Liver (tissue), 9 donors: ENCODE results near the gene MGRN1. TPM values are rescaled to one million over a fixed set of nuclear protein-coding genes. Genes with fewer than 3 reads are reported as not detected.

Experiments
- DNase-seq: peaks from one replicate; pipeline ENCODE4 v3.0.0-alpha.2; 2017; ENCODE audit warnings: low spot score
- H3K27ac ChIP-seq, 2 donors: one replicate each; pipeline ENCODE4 v1.7.0; 2013; ENCODE audit warnings: inconsistent platforms in 2 of 2, low read length in 2 of 2, control low read depth in 1 of 2, low read depth in 1 of 2, mild to moderate bottlenecking in 1 of 2
- H3K27me3 ChIP-seq, 4 donors: one replicate each; pipeline versions ENCODE4 v1.6.1 to v1.7.0; 2013; ENCODE audit warnings: low read length in 3 of 4, inconsistent platforms in 1 of 4, mild to moderate bottlenecking in 1 of 4, moderate library complexity in 1 of 4; ENCODE audit not compliant: control insufficient read depth in 4 of 4, insufficient read depth in 4 of 4
- H3K36me3 ChIP-seq, 4 donors: one replicate each; pipeline versions ENCODE4 v1.6.1 to v1.7.0; 2013; ENCODE audit warnings: low read length in 3 of 4, mild to moderate bottlenecking in 3 of 4, low read depth in 1 of 4, moderate library complexity in 1 of 4; ENCODE audit not compliant: control insufficient read depth in 4 of 4, insufficient read depth in 3 of 4
- H3K4me1 ChIP-seq, 4 donors: one replicate each; pipeline versions ENCODE4 v1.6.1 to v1.7.0; 2013; ENCODE audit warnings: low read length in 3 of 4, mild to moderate bottlenecking in 3 of 4, moderate library complexity in 1 of 4; ENCODE audit not compliant: control insufficient read depth in 4 of 4, insufficient read depth in 4 of 4
- H3K4me3 ChIP-seq, 3 donors: one replicate each; pipeline versions ENCODE4 v1.6.1 to v1.7.0; 2013; ENCODE audit warnings: low read length in 3 of 3, control low read depth in 1 of 3, low read depth in 1 of 3, mild to moderate bottlenecking in 1 of 3
- H3K9ac ChIP-seq, 2 donors: one replicate each; pipeline ENCODE4 v1.7.0; 2013; ENCODE audit warnings: low read length in 2 of 2, mild to moderate bottlenecking in 2 of 2, moderate library complexity in 2 of 2, control low read depth in 1 of 2, low read depth in 1 of 2
- H3K9me3 ChIP-seq, 4 donors: one replicate each; pipeline versions ENCODE4 v1.6.1 to v1.7.0; 2013; ENCODE audit warnings: low read length in 3 of 4; ENCODE audit not compliant: control insufficient read depth in 4 of 4
- ATF3 ChIP-seq: IDR thresholded peaks from 2 replicates; pipeline ENCODE4 v1.6.1; 2016; ENCODE audit warnings: antibody characterized with exemption
- EGR1 ChIP-seq, 2 donors: IDR thresholded peaks; 2 replicates each; pipeline ENCODE4 v1.6.1; 2016 to 2018; ENCODE audit warnings: antibody characterized with exemption in 2 of 2, low read depth in 2 of 2
- FOXA1 ChIP-seq: IDR thresholded peaks from 2 replicates; pipeline ENCODE4 v1.6.1; 2016; ENCODE audit warnings: antibody characterized with exemption
- GABPA ChIP-seq, 2 donors: IDR thresholded peaks in 1 of 2; conservative IDR thresholded peaks in 1 of 2; 2 replicates each; pipeline ENCODE4 v1.6.1; 2016; ENCODE audit warnings: antibody characterized with exemption in 2 of 2, mild to moderate bottlenecking in 1 of 2, moderate library complexity in 1 of 2
- HNF4A ChIP-seq, 2 donors: conservative IDR thresholded peaks; 2 replicates each; pipeline ENCODE4 v1.6.1; 2016; ENCODE audit warnings: antibody characterized with exemption in 2 of 2, mild to moderate bottlenecking in 2 of 2
- HNF4G ChIP-seq: IDR thresholded peaks from 2 replicates; pipeline ENCODE4 v1.6.1; 2016; ENCODE audit warnings: antibody characterized with exemption
- JUND ChIP-seq, 2 donors: IDR thresholded peaks; 2 replicates each; pipeline ENCODE4 v1.6.1; 2016; ENCODE audit warnings: antibody characterized with exemption in 2 of 2
- MAX ChIP-seq: IDR thresholded peaks from 2 replicates; pipeline ENCODE4 v1.6.1; 2016; ENCODE audit warnings: antibody characterized with exemption
- NR2F2 ChIP-seq: IDR thresholded peaks from 2 replicates; pipeline ENCODE4 v1.6.1; 2016; ENCODE audit warnings: antibody characterized with exemption
- RAD21 ChIP-seq, 2 donors: IDR thresholded peaks; 2 replicates each; pipeline ENCODE4 v1.6.1; 2016; ENCODE audit warnings: antibody characterized with exemption in 2 of 2, mild to moderate bottlenecking in 2 of 2
- RXRA ChIP-seq, 2 donors: IDR thresholded peaks; 2 replicates each; pipeline ENCODE4 v1.6.1; 2017 to 2018; ENCODE audit warnings: antibody characterized with exemption in 2 of 2, mild to moderate bottlenecking in 1 of 2
- SP1 ChIP-seq: IDR thresholded peaks from 2 replicates; pipeline ENCODE4 v1.6.1; 2018; ENCODE audit warnings: antibody characterized with exemption, mild to moderate bottlenecking
- YY1 ChIP-seq: IDR thresholded peaks from 2 replicates; pipeline ENCODE4 v1.6.1; 2016; ENCODE audit warnings: antibody characterized with exemption, mild to moderate bottlenecking
- ZBTB33 ChIP-seq: IDR thresholded peaks from 2 replicates; pipeline ENCODE4 v1.6.1; 2016; ENCODE audit warnings: antibody characterized with exemption
- WGBS: extraction: QIAGEN DNeasy Blood & Tissue Kit; methylation state at CpG from one replicate; pipeline ENCODE4 v1.1.7; 2013; 5-methylcytosine and 5-hydroxymethylcytosine counted together
- polyA plus RNA-seq, 2 donors: library from polyadenylated mRNA; stranded (reverse) in 1 of 2; unstranded in 1 of 2; fragments of 200-250 nt in 1 of 2; fragments of >200 nt in 1 of 2; fragmentation: Nextera tagmentation in 1 of 2; extraction: Ambion mirVana in 1 of 2; gene quantifications; one replicate each; pipeline versions ENCODE4 v1.2.1 to v1.2.3, GENCODE V29; 2013 to 2015
- total RNA-seq, 2 donors: library from RNA; depleted of rRNA; stranded (reverse); fragments of >200 nt; gene quantifications; one replicate each; pipeline ENCODE4 v1.2.3, GENCODE V29; 2014
- donor health status: healthy.
- donor health status: healthy.
- donor health status: healthy.
- donor health status: healthy.
- donor health status: healthy.

MGRN1 gene
- total and polyA plus RNA-seq, 4 donors = 15.9 to 35.7 (median 25.9) TPM

- TF ChIP-seq ZBTB33 (no peak), HNF4G (no peak), SP1 (no peak)
Measured at GRCh38 chr16:4692460-4693295, 68.1 kb downstream of the MGRN1 start (continued).

- H3K4me3 ChIP-seq = peak within 1 kb of the TSS; percentile 80 to 94 (median 94)
- peak within 1 kb of the TSS in 1 of 2 donors; percentile 32 for H3K9ac ChIP-seq
- H3K9me3 ChIP-seq = no peaks in the 10 kb centered on the region
- peaks cover 4 to 28% (median 7%) of the 10 kb centered on the region in 4 donors for H3K36me3 ChIP-seq
- peaks cover 10 to 58% (median 41%) of the 10 kb centered on the region in 4 donors for H3K4me1 ChIP-seq
- TF ChIP-seq GABPA (IDR thresholded peaks at IDR 0.05 in 1 of 2, conservative IDR thresholded peaks at IDR 0.05 in 1 of 2) = no peak
- TF ChIP-seq NR2F2 = no peak
- peak; percentile 49 for TF ChIP-seq SP1
- no peak for TF ChIP-seq ATF3
- peak in 1 of 2 donors; percentile 59 for TF ChIP-seq EGR1 (IDR thresholded peaks at IDR 0.05; ENCODE audit: low read depth in 2 of 2)
- no peak for TF ChIP-seq ZBTB33
- TF ChIP-seq JUND (IDR thresholded peaks at IDR 0.05) = no peak
- peak in 1 of 2 donors; percentile 42 for TF ChIP-seq RAD21 (IDR thresholded peaks at IDR 0.05)
- TF ChIP-seq YY1 = peak; percentile 74
- no peak for TF ChIP-seq HNF4A (conservative IDR thresholded peaks at IDR 0.05)
- TF ChIP-seq RXRA (IDR thresholded peaks at IDR 0.05) = no peak
- no peaks in the 10 kb centered on the region for H3K27me3 ChIP-seq
- peak; percentile 96 for DNase-seq
- peak within 1 kb of the TSS; percentile 80 to 85 for H3K27ac ChIP-seq
- WGBS = under 1% methylated on average over 91 of the region's 91 CpGs
Measured at GRCh38 chr16:4693296-4693955, 68.8 kb downstream of the MGRN1 start, which contains the start of gene NUDT16L1. Gene NUDT16L1 (plus strand): TSS chr16:4693562. CDS start chr16:4693727, 165 bp downstream.

GRCh38 chr16:4693956-4694641 is 69.5 kb downstream of the MGRN1 start:
- 3% methylated on average over 54 of the region's 54 CpGs for WGBS
- peak overlapping the region in 1 of 2 donors; percentile 32 for H3K9ac ChIP-seq
- peak overlapping the region; percentile 77 to 85 for H3K27ac ChIP-seq
- H3K36me3 ChIP-seq = peaks cover 7 to 32% (median 8%) of the 10 kb centered on the region in 4 donors
- H3K27me3 ChIP-seq = no peaks in the 10 kb centered on the region
- TF ChIP-seq RXRA (IDR thresholded peaks at IDR 0.05) (no peak), SP1 (no peak), HNF4G (no peak), HNF4A (conservative IDR thresholded peaks at IDR 0.05) (no peak), FOXA1 (no peak), JUND (IDR thresholded peaks at IDR 0.05) (no peak), YY1 (no peak), ZBTB33 (no peak), NR2F2 (no peak), MAX (no peak)
- no peaks in the 10 kb centered on the region for H3K9me3 ChIP-seq
- peak overlapping the region; percentile 80 to 94 (median 94) for H3K4me3 ChIP-seq
- DNase-seq = no peak
- H3K4me1 ChIP-seq = peaks cover 10 to 51% (median 34%) of the 10 kb centered on the region in 4 donors
